HT-29 (cell line): ENCODE data around the gene SLC2A10. TPM values are rescaled to one million over a fixed set of nuclear protein-coding genes. Genes with fewer than 3 reads are reported as not detected.
A peak's percentile ranks its signal among the peaks of the same experiment; 100 is the strongest.

ENCODE experiments used
- DNase-seq: peaks from one replicate; pipeline ENCODE4 v3.0.0-alpha.2; 2015; ENCODE audit warnings: low spot score
- total RNA-seq: library from RNA; depleted of rRNA; stranded (reverse); fragments of >200 nt; shearing (Covaris generic); gene quantifications from 2 replicates; pipeline ENCODE4 v1.2.3, GENCODE V29; 2014; rRNA removed

Gene SLC2A10
- total RNA-seq, 1 experiment from 2014 or later = 3.5 TPM

DNA sequence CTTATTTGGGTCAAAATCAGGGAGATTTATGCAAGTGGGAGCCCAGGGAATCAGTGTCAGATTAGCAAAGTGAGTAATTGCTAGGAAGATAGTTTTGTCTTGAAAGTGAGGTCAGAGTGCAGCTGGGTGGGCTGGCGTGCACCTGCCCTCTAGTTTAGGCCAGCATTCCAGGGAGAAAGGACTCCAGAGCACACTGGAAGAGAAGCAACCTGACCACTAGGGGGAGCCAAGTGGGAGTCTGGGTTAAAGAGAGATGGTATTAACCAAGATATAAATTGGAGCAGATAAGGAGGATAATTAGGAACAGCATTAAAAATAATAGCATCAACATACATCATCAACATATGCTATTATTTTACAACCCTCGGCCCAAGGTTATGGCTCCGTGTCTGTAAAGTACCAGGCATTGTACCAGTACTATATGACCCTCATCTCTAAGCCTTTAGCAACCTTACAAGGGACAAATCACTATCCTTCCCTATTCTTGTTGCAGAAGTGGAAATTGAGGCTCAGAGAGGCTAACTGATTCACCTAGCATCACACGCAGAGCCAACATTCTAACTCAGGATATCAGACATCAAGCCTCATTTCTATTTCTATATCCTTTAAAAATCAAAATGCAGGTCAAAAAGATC, 57.8 kb downstream of the SLC2A10 start:
- DNase-seq = peak; percentile 78

DNA sequence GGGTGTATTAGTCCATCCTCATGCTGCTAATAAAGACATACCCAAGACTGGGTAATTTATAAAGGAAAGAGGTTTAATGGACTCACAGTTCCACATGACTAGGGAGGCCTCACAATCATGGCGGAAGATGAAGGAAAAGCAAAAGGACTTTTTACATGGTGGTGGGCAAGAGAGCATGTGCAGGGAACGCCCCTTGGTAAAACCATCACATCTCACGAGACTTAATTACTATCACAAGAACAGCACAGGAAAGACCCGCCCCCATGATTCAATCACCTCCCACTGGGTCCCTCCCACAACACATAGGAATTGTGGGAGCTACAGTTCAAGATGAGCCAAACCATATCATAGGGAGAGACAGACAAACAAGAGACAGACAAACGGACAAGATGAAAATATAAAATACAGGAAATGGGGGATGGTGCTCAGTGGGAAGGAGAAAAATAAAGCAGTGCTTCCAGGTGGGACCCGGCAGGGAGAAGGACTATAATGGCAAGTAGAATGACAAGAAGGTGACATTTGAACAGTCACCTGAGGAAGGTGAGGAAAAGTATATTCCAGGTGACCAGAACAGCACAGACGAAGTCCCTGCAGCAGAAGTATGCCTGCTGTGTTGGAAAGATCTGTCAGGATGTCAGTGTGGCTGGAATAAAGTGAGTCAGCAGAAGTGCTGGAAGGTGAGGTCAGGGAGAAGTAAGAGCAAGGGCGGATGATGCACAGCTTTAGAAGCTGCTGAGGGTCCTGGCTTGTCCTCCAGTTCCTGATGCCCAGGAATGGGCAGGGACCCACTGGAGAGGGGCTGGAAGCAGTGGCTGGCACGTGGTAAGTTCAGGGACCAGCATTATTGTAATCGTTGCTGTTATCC, 61.1 kb downstream of the SLC2A10 start:
- DNase-seq = no peak

DNA sequence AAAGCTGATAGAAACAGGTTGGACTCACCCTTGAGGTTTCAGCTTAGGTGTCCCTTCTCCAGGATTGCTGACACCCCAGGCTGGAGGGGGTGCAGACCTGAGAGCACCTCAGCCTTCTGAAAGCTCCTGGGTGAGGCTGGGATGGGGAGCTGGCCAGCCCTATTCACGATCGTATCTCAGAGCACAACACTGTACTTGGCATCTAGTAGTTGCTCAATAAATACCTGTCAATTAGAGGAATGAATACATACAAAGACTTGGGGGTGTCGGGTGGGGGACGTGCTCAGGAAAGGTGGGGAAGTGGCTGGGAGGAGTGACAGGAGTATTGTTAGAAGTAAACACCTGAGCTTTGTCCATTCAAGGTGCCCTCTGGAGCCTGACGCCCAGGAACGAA, 61.7 kb downstream of the SLC2A10 start:
- no peak for DNase-seq

DNA sequence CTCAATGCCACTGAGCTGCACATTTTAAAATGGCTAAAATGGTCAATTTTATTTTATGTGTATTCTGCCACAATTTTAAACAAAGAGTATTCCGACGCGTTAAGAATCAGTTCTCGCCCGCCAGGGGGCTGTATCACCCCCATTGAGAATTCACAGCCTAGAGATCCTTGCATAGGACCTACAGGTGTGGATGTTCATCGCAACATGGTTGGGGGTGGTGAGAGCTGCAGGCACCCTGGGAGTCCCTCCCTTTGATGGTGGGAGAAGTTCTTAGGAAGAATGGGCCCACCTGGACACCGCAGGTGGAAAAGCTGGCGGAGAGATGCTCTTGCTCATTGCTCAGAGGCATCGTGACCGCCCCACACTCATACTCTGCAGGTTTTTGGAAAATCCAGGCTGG, 63.5 kb downstream of the SLC2A10 start:
- peak; percentile 37 for DNase-seq

DNA sequence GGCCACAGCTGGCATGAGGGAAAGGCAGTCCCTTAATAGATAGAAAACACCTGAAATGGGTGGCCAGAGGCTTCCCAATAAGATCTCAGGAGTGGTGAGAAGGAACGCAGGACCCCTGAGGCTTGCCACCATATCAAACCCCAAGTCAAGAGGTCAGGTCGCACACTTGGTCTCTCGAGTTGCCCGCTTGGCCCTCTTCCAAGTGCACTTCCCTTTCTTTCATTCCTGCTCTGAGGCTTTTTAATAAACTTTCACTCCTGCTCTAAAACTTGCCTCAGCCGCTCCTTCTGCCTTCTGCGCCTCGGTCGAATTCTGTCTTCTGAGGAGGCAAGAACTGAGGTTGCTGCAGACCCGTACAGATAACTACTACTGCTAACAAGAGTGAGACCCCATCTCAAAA, 64.2 kb downstream of the SLC2A10 start:
- no peak for DNase-seq

DNA sequence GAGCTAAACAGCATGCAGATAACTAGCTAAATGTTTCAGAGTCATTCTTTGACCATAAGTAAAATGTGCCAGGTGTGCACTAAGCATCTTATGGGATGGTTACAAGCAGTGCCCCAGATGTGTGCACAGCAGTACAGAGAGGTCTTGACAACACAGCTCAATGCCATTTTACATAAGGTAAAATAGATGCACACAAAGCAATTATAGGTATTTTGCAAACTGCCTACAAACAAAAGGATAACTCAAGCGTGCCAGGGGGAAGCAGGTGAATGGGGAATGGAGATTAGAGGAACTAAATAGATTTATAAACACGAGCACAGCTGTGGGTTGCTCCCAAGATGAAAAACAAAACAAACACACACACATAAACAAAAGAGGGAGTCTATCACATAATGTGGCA, 64.8 kb downstream of the SLC2A10 start:
- DNase-seq = no peak

DNA sequence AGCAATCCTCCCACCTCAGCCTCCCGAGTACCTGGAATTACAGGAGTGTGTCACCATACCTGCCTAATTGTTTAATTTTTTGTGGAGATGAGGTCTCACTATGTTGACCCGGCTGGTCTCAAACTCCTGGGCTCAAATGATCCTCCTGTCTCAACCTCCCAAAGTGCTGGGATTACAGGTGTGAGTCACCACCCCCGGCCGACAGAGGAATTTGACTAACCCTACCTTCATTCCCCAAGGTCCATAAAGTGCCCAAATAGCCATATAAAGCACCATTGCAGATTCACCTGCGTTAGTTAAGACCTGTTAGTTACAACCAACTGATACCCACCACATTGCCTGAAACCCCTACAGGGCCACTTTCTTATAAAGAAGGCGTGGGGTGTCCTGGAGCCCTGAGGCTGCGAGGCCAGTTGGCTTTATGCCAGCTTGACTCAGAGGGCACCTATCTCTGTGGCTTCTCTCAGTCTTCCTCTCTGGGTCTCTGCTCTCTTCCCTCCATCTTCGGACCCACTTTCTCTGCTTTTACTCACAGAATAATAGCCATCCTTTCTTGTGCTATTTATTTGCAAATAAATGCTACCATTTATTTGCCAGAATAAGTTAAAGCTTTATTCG, 65.6 kb downstream of the SLC2A10 start:
- no peak for DNase-seq

DNA sequence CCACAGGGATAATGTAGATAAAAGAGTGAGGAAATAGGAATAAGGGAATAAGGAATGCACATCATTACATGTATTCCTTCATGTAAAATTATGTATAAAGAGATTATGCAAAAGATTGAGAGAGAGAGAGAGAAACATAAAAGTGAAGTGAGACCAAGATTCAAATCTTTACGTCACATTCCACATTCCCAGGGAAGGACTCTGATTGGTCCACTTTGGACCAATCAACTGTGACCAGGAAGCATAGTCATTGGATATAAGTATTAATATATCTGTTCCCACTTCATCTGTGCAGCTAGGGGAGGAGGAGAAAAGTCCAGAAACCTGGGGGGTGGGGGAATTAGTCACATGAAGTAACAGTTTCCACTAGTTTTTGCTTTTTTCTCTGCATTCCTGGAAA, 66.4 kb downstream of the SLC2A10 start:
- DNase-seq = no peak

DNA sequence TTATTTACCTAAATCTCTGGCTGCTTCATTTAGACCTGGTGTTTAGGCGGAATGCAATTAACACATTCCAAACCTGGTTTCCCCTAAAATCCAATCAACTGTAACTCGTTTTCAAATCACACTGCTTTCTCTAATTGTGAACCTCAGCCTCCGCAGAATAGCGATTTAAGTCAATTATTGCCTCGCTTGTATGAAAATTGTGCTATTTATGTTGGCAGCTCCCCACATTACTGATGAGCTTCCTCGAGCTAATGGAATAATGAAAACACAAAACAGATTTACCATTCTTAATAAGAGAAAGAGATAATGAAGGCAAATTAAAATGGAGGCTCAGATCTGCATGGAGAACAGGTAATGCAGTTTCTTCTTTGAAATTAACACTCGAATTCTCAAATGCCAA, 67.9 kb downstream of the SLC2A10 start:
- no peak for DNase-seq

DNA sequence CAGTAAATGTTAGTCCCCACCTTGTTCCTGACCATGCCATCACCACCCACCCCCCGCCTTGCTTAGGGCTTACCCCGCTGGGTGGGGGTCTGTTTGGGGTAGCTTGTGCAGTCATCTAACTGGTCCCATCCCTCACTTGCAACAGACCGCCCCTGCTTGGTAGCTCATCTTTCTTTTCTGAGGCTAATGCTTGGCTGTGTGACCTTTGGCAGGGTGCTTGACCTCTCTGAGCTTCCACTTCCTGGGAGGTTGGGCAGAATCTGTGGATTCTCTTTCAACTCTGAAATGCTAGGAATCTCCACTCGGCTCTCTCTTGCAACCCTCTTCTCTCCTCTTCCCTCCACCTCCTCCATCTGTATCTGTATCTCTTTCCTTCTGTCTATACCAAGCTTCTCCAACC, 70.4 kb downstream of the SLC2A10 start:
- no peak for DNase-seq

DNA sequence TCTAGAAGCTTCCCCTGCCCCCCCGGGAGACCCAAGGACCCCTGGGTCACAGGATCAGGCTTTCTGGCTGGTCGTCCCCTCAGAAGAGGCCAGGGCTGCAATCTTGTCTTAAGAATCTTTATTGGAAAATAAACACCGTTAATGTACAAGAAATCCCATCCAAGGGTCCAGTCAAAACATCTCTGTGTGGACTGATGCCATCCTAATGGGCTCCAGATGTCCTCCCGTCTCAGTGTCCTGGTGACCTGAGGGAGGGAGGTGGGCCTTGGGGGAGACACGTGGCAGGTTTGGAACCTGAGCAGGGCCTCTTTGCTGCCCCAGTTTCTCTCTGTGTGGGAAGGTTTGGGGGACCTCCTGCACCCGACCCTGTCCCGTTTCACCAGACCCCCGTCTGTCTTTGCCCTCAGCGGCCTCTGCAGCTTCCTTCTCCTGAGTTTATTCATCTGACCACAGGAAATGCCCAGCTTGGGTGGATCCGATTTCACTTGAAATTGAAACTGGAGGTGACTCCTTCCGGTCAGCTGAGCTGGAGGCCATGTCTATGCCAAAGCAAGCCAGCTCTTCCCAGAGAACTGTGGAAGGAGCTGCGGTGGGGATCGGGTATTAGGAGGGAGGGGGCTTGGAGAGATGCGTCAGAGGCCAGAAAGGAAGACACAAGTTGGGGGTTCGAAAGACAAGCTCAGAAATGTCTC, 75.1 kb downstream of the SLC2A10 start:
- no peak for DNase-seq

Other genes starting within 250 kb of the SLC2A10 start
- gene ZNF334, start 196.1 kb upstream of the SLC2A10 start, total RNA-seq = 1.5 and 1.7 TPM in 2 replicates
- gene OCSTAMP, start 159.0 kb upstream of the SLC2A10 start, total RNA-seq = not detected in 2 replicates
- not detected in 2 replicates for gene SLC13A3, start 58.2 kb upstream of the SLC2A10 start, total RNA-seq
- 40.2 and 44.7 TPM in 2 replicates for gene TP53RK, start 20.2 kb upstream of the SLC2A10 start, total RNA-seq
- not detected in 2 replicates for gene EYA2, start 185.2 kb downstream of the SLC2A10 start, total RNA-seq